NCI-H1092 (cell line): ENCODE measurements around the gene HCAR1.
"Not testable (repeated sequence)": the region's sequence is repeated elsewhere in the genome, so short reads cannot be mapped to it uniquely, and the experiment has no call there.

Experiments used
- DNase-seq: peaks from one replicate; lab custom pipeline; 2025; lab: John Stamatoyannopoulos, UW

HCAR1 gene

GRCh38 chr12:122721057-122721545 lies 9.5 kb downstream of the HCAR1 start:
- no peak for DNase-seq

- not testable (repeated sequence) for DNase-seq
These were observed 14.0 kb downstream of the HCAR1 start, which contains the start of gene HCAR3 for GRCh38 chr12:122716658-122717057. Gene HCAR3 (minus strand): TSS chr12:122716811. CDS start chr12:122716737, 74 bp downstream.

DNA sequence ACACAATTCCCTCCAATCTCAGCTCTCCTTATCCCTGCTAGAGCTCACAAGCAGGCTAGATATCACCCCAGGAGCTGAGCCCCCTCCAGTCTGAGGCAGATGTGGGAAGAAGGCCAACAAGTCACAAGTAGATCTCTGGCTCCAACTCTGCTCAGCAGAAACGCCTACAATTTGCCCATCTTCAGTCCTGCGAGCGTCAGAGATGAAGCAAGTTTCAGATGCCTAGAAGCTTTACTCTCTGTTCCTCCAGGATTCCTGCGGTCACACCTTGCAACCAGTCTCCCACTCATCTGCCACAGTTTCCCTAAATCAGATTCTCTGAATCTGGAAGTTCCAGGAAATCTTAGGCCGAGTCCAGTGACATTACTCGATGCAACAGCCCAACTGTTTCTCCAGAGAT lies 15.4 kb downstream of the HCAR1 start:
- DNase-seq, result not testable (repeated sequence)

- DNase-seq, result not testable (repeated sequence)
These were observed 17.0 kb downstream of the HCAR1 start for GRCh38 chr12:122713491-122714188.

- DNase-seq, result not testable (repeated sequence)
These were observed 19.4 kb downstream of the HCAR1 start for GRCh38 chr12:122711266-122711665.

GRCh38 chr12:122710341-122710740 lies 20.3 kb downstream of the HCAR1 start:
- not testable (repeated sequence) for DNase-seq

DNA sequence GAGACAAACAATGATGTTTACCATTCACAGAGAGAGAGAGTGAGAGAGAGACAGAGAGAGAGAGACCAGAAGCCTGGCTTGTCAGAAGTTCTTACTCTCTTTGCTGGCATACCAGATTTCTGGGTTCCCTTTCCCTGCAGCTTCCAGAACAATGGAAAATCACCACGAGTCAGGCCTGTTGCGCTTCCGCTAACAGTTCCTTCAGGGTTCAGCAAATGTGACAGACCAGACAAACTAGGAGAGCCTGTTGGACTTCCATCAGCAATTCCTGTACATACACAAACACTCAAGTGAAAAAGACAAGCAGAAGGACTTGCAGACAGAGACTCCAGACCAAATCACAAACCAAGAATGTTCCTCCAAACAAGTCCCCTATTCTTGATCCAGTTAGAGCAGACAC lies 21.4 kb downstream of the HCAR1 start:
- not testable (repeated sequence) for DNase-seq

GRCh38 chr12:122703841-122704240 lies 26.8 kb downstream of the HCAR1 start:
- not testable (repeated sequence) for DNase-seq

GRCh38 chr12:122702890-122703611 lies 27.6 kb downstream of the HCAR1 start, which contains the start of gene HCAR2:
Gene HCAR2 (minus strand): TSS chr12:122703357. CDS start chr12:122703283, 74 bp downstream.
- DNase-seq, result not testable (repeated sequence)

GRCh38 chr12:122701481-122701880 lies 29.2 kb downstream of the HCAR1 start:
- not testable (repeated sequence) for DNase-seq

GRCh38 chr12:122700038-122700710 lies 30.5 kb downstream of the HCAR1 start:
- DNase-seq, result not testable (repeated sequence)

GRCh38 chr12:122696922-122697321 lies 33.7 kb downstream of the HCAR1 start:
- not testable (repeated sequence) for DNase-seq

- DNase-seq, result no peak
These were observed 39.1 kb downstream of the HCAR1 start for GRCh38 chr12:122691566-122691965.

- DNase-seq, result no peak
These were observed 42.4 kb downstream of the HCAR1 start for GRCh38 chr12:122688291-122688690.

GRCh38 chr12:122687086-122687485 lies 43.6 kb downstream of the HCAR1 start:
- no peak for DNase-seq

GRCh38 chr12:122686538-122686937 lies 44.1 kb downstream of the HCAR1 start:
- no peak for DNase-seq

- no peak for DNase-seq
These were observed 46.3 kb downstream of the HCAR1 start for GRCh38 chr12:122684297-122684813.

- DNase-seq, result no peak
These were observed 48.8 kb downstream of the HCAR1 start for GRCh38 chr12:122681814-122682213.

GRCh38 chr12:122680989-122681388 lies 49.7 kb downstream of the HCAR1 start:
- not testable (repeated sequence) for DNase-seq

DNA sequence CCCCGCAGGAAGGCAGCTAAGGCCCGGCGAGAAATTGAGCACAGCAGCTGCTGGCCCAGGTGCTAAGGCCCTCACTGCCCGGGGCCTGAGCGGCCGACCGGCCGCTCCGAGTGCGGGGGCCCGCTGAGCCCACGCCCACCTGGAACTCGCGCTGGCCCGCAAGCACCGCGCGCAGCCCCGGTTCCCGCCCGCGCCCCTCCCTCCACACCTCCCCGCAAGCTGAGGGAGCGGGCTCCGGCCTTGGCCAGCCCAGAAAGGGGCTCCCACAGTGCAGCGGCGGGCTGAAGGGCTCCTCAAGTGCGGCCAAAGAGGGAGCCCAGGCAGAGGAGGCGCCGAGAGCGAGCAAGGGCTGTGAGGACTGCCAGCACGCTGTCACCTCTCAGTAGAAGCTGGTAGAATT lies 53.9 kb downstream of the HCAR1 start:
- DNase-seq, result not testable (repeated sequence)
